HEK293 (cell line): ENCODE measurements around the gene DHX57.

ENCODE experiments used
- CTCF ChIP-seq: fragments of 450-650 bp; formaldehyde crosslinking; IDR thresholded peaks from 2 replicates; pipeline ENCODE4 v1.5.1; 2016; ENCODE audit warnings: missing biosample characterization, missing genetic modification characterization
- EGR2 ChIP-seq: fragments of 450-650 bp; formaldehyde crosslinking; IDR thresholded peaks from 2 replicates; pipeline ENCODE4 v1.5.1; 2016; ENCODE audit warnings: low read depth, missing biosample characterization, missing genetic modification characterization
- KLF16 ChIP-seq: fragments of 450-650 bp; formaldehyde crosslinking; IDR thresholded peaks from 2 replicates; pipeline ENCODE4 v1.5.1; 2017; ENCODE audit warnings: missing biosample characterization, missing genetic modification characterization
- MZF1 ChIP-seq: fragments of 450-650 bp; formaldehyde crosslinking; IDR thresholded peaks from 2 replicates; pipeline ENCODE4 v1.5.1; 2017; ENCODE audit warnings: missing biosample characterization, missing genetic modification characterization, borderline replicate concordance
- ZFP3 ChIP-seq: fragments of 450-650 bp; formaldehyde crosslinking; IDR thresholded peaks from 2 replicates; pipeline ENCODE4 v1.5.1; 2016; ENCODE audit warnings: low read depth, missing biosample characterization, missing genetic modification characterization
- ZNF10 ChIP-seq: fragments of 450-650 bp; formaldehyde crosslinking; IDR thresholded peaks from 2 replicates; pipeline ENCODE4 v1.5.1; 2017; ENCODE audit warnings: missing biosample characterization, missing genetic modification characterization
- ZNF121 ChIP-seq: fragments of 450-650 bp; formaldehyde crosslinking; IDR thresholded peaks from 2 replicates; pipeline ENCODE4 v1.5.1; 2016; ENCODE audit warnings: missing biosample characterization, missing genetic modification characterization
- ZNF174 ChIP-seq: fragments of 450-650 bp; formaldehyde crosslinking; IDR thresholded peaks from 2 replicates; pipeline ENCODE4 v1.5.0; 2017; ENCODE audit warnings: missing biosample characterization, mild to moderate bottlenecking, missing genetic modification characterization
- ZNF513 ChIP-seq: fragments of 450-650 bp; IDR thresholded peaks from 2 replicates; pipeline ENCODE4 v1.5.1; 2018; ENCODE audit warnings: missing biosample characterization, missing genetic modification characterization
- ZNF560 ChIP-seq: fragments of 450-650 bp; formaldehyde crosslinking; IDR thresholded peaks from 2 replicates; pipeline ENCODE4 v1.5.1; 2017; ENCODE audit warnings: missing biosample characterization, missing genetic modification characterization, borderline replicate concordance
- ZNF670 ChIP-seq: fragments of 450-650 bp; formaldehyde crosslinking; IDR thresholded peaks from 2 replicates; pipeline ENCODE4 v1.5.1; 2016; ENCODE audit warnings: missing biosample characterization, missing genetic modification characterization, low read depth
- ZNF830 ChIP-seq: fragments of 450-650 bp; IDR thresholded peaks from 2 replicates; pipeline ENCODE4 v1.5.0; 2018; ENCODE audit warnings: missing biosample characterization, missing genetic modification characterization, low read depth, mild to moderate bottlenecking, moderate library complexity

GRCh38 chr2:38862476-38862875, 13.3 kb downstream of the DHX57 start:
- TF ChIP-seq ZNF10 (no peak), MZF1 (tag by site-specific recombination) (no peak), CTCF (tag by site-specific recombination) (no peak), ZFP3 (no peak), ZNF830 (no peak), ZNF670 (tag by site-specific recombination) (no peak), KLF16 (tag by site-specific recombination) (no peak), ZNF560 (tag by site-specific recombination) (no peak), ZNF174 (tag by site-specific recombination) (no peak), ZNF513 (tag by site-specific recombination) (no peak), EGR2 (tag by site-specific recombination) (no peak), ZNF121 (tag by site-specific recombination) (no peak)
